Effector CD8-positive, alpha-beta T cell (primary cell): ENCODE results near the gene SH3RF1.

ENCODE experiments used
- DNase-seq: peaks from one replicate; lab custom pipeline; 2025; lab: John Stamatoyannopoulos, UW

SH3RF1 gene

DNA sequence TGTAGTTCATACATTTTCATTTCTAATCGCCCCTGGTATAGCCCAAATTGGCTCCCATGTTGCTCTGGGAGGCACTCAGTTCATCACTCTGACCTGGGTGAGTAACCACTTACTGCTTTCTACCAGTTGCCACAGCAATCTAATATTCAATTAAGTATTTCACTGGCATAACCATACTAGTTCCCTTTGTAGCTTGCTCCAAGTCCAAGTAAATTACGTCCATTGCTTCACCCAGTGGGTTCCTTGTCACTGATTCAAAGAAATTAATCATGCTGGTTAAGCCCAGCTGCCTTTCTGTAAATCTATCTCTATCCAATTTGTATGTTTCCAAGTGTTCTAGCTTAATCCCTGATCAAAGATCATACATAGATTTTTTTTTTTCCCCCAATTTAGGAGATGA is 168.7 kb downstream of the SH3RF1 start:
- DNase-seq = no peak

DNA sequence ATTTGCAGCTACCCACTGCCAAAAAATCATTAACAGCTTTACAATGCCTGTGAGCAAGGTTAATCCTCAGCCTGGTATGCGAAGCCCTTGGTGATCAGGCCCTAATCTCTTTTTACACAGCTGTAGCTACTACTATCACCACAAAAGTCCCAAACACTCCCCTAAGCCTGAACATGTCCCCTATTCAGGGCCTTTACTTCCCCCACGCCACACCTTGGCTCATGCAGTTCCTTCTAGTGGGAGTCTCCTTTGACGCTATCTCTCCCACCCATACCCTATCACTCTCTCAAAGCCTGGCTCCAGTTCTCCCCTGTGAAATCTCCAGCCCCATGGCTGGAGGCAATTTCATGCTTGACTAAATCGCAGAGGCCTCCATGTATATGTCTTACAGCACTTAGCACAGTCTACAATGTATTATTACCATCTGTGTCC is 170.1 kb downstream of the SH3RF1 start:
- DNase-seq = no peak

DNA sequence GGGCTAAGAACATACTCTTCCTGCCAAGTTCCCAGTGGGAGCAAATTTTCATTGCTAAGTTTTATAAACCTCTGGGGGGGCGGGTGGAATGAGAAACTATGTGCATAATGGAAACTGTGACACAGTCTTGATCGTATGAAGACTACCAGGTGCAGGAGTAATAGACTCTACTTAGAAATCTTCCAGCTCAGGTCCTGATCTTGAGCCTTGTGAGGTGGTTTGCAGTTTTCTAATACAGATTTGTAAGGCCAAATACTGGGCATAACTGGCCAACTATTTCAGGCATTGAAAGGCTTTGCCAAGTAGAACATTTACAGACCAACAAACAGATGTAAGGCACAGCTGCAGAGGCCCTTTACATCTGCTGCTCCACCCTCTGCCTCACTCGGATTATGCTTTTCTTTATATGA is 171.0 kb downstream of the SH3RF1 start:
- DNase-seq = no peak

DNA sequence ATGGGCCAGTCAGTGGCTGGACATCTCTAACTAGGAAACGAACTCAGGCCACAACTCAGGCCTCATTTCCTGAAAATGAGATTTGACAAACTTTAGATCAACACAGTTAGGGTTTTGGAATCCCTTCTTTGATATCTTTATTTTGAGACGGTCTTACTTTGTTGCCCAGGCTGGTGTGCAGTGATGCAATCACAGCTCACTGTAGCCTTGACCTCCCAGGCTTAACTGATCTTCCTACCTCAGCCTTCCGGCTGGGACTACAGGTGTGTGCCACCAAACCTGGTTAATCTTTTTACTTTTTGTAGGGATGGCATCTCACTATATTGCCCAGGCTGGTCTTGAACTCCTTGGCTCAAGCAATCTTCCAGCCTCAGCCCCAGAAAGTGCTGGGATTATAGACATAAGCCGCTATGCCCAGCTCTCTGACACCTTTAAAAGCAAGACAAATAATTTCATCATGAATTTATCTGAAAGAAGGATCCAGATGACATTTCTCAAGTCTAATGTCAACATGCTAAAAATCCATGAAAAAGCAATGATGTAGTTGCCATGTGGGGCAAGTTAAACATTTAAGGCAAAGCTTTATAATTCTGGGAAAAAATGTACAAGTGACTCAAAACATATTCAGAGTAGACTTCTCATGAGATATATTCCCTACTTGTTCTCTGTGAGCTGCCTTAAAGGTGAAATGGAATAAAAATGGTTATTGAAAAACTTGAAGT is 171.6 kb downstream of the SH3RF1 start:
- no peak for DNase-seq

DNA sequence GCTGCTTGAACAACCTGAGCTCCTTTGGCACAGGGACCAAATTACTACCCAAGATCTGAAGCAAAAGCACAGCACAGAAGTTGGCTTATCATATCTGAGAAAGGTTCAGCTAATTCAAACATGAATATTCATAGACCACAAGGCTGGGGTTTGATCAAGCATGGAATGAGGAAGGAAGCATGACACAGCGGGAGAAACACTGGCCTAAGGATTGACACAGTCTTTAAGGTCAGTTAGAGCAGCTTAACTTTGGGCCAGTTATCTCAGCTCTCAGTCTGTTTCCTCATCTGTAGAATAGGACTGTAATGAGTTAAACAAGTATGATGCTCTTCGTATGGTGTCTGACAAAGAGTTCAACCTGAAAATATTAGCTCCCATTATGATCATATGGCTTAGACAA is 172.2 kb downstream of the SH3RF1 start:
- DNase-seq = no peak

DNA sequence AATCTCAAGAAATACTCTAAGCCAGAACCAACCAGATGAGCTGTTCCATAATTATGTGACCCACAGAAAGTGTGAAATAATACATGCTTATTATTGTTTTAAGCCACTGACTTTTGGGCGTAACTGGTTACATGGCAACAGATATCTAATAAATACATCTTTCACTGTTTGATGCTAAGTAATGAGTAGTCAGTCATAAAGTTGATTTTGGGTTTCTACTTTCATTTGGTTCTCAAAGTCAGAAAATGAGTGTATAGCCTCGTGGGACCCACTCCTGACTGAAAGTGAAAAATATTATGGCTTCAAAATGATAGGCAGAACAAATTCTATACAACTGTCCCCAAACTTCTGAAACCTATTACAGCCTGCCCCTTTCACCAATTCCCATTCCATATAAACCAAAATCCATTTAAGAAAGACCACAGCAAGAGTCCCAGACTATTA is 172.7 kb downstream of the SH3RF1 start:
- no peak for DNase-seq

DNA sequence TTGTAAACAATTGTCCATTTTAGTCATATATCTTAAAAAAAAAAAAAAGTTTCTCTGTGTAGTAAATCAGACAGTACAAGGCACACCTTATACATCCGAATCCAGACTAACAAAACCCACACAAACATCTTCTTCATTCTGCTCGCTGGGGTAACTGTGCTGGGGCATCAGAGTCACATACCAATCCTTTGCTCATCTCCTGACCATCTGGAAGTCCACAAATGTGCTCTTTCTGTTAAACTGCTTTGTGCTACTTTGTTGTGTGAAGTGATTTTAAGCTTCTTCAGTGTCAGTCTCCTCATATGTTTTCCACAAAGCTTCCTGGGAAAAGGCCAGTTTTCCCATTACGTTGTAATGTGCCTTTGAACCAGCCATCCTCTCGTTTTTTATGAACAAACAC is 174.5 kb downstream of the SH3RF1 start:
- no peak for DNase-seq

DNA sequence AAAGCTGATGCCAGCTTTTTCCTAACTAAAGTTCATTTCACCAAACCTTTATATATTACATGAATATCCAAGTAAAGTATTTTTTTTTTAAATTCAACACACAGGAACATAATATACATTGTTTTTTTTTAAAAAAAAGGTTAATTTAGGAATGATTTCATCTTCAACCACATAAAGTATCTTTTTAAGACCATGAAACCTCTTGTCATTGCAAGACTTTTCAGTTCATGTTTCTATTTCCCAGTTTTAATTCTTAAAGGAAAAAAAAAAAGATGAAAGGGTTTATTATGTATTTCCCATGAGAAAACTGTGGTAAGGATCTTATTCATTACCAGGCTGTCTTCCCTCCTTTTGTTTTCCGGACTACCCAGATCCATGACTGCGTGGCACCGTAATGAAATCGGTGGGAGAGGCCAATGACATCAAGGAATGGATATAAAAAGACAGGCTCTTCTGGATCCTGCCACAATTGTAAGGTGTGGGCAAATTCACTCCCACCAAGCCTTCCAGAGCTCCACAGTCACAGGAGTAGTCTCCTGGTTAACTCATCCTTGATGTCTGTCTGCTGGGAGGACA is 176.0 kb downstream of the SH3RF1 start:
- DNase-seq = no peak

DNA sequence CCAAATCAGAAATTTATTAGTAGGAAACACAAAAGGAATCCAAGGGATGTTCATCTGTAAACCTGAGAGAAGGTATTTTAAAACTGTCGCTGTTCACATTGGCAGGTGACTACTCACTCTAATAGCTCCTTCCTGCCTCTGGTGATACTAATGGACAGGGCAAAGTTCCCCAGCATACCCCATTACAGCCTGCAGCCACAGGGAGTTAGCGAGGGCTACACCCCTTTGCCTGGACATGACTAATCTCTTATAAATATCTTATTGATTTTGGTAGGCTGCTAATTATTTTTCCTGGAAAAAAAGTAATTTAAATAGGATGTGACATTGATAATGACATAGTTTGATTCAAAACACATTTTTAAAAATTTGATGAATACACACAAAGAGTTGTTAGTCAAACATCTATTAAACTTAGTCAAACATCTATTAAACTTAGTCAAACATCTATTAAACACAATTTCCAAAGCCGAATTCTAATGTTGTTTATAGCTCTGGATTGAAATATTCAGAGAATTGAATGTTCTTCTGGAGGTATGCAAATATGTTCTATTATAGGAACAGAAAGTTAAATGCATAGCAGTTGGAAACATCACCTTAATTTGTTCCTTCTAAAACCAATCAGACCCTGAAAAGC is 177.8 kb downstream of the SH3RF1 start:
- no peak for DNase-seq

DNA sequence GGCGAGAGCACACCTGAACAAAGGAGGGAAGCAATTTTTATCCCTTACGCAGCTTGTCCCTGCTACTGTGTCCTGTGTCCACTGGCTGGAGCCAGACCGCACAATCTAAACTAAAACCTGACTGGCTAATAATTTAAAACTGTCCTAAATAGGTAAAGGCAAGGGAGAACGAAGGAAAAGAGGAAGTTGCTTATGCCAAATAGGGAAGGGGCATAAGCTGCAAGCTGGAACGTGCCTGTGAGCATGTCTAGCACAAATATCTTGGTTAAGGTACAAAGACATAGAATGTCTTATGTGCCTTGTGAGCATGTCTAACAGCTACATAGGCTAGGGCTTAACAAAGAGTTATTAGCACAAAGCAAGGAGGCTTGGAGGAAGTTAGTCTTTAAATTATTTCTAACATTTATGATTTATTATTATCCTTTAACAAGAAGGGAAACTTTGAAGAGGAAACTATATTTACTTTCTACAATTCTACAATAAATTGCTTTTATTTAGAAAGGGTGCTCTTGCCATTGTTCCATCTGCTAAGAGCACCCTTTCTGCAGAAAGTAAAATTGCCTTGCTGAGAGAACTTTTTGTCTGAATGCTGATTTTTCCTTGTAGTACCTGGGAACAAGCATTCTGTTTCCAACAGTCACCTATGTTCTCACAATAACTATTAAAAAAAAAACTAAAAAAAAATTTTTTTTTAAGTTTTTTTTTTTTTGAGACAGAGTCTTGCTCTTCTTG is 180.1 kb downstream of the SH3RF1 start:
- DNase-seq = no peak

DNA sequence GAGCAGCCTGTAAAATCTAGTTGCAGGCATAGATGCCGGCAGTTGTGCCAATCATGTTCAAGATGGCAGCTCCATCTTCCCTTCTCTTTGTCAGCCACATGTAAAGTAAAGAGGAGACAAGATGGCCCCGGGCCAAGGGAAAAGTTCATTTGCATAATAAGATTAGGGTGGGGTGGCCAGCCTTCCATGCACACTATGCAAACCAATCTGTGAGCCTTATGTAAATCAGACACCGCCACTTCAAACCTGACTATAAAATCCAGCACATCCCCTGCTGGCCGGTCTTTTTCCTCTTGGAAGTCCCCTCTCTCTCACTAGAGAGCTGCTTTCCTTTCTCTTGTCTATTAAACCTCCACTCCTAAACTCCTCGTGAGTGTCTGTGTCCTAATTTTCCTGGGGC is 181.8 kb downstream of the SH3RF1 start:
- no peak for DNase-seq

DNA sequence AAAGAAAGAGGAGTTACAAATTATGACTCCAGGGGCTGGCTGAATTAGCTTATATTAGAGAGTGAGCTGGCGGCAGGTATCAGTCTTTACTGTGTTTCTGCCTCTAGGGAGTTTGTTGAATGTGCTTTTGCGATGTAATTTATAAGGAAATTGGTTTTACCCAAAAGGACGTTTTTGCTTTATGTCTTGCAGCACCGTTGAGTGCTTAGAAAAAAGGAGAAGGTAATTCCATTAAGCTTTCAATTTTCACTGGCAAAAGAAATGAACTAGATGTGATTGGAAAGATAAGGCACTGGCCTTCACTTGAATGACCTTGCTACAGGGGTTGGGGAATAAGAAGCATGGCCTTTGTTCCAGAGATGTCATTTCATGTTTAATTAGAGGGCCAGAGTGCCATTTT is 185.8 kb downstream of the SH3RF1 start:
- no peak for DNase-seq

DNA sequence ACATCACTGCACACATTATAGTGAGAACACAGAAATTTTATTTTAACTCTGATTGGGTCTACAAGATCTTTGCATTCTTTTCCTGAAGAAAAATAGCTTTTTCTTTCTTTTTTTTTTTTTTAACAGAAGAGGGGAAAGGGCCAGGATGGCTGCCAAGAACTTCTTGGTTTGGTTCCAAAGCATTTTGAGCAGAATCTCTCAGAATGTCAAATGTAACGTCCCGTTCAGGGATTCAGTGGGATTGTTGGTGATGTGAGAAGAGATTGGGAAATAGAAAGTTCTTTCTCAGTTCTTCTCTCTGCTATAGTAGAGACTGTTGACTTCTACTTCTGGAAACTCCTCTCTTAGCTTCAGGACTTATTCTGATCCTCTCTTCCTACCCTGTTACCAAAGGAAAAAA is 189.8 kb downstream of the SH3RF1 start:
- DNase-seq = no peak

DNA sequence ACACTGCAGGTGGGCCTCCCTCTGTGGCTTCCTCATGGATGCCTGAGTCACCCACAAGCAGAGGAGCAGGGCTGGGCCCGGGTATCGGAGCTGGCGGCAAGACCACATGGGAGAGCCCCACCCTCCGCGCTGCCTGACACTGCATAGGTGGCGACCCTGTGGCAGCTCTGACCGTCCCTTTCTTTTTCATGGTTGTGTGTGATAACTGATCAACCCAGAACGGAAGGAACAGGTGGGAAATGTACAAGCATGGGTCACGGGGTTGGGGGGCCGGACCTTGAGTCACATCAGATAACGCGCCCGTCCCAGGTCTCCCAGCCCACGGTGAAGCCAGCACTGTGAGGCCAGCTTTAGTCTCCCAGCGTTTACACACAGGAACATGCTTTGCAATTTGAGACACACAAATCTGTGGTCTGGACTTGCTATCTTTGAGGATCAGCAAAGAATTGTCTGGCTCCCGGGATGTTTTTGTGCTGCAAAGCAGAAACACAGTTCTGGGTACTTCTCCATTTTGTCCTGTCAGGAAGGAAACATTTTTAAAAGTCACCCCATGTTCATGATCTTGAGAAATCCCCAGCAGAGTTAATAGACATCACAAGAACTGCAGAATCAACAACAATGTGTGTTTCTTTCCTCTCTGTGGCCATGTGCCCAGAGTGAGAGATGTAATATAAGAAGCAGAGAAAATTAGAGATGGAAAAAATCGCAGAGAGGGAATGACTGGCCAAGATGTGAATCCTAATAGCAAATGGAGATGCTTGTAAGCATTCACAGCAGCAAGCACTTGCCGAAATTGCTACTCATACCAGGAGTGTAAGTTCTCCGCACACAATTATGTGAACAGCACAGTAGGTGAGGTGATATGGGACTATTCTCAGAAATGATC is 190.6 kb downstream of the SH3RF1 start:
- DNase-seq = no peak

DNA sequence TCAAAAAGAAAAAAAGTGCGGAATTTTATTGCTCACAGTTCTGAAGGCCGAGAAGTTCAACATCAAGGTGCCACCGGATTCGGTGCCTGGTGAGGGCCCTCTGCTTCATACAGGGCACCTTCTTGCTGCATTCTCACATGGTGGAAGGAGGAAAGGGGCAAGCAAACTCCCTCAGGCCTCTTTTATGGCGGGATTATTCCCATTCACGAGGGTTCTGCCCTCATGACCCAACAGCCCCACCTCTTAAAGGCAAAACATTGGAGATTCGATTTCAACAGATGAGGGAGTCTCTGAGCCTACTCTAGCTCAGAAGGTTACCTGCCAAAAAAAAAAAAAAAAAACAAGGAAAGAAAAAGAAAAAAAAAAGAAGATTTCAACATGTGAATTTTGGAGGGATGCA is 196.6 kb downstream of the SH3RF1 start:
- DNase-seq = no peak

DNA sequence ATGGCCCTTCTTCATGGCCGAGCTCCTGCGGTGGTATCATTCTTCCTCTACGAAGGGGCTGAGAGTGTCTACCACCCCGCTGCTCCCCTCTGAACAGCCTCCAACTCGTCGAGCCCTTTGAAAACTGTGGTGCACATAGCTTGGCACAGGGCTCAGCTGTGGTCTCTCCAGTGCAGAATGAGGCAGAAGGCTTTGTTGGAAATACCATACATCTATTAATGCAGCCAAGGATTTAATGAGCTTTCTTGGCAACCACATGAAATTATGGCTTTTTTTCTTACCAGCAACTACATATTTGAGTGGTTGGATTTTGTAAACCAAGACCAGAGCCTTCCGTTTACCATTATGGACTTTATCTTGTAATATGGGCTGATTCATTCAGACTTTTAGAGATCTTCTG is 199.0 kb downstream of the SH3RF1 start:
- no peak for DNase-seq

DNA sequence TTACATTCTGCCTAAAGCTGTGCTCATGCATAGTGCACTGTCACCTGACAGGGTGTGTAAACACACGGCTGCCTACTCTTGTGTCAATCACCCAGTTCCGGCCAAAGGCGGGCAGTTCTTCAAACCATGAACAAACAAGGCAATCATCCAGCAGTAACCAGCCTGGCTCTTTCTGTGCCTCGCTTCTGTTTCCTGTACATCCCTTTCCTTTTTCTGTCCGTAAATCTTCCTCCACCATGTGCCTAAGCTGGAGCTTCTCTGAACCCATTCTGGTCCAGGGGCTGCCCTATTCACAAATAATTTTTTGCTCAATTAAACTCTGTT is 199.9 kb downstream of the SH3RF1 start:
- no peak for DNase-seq

DNA sequence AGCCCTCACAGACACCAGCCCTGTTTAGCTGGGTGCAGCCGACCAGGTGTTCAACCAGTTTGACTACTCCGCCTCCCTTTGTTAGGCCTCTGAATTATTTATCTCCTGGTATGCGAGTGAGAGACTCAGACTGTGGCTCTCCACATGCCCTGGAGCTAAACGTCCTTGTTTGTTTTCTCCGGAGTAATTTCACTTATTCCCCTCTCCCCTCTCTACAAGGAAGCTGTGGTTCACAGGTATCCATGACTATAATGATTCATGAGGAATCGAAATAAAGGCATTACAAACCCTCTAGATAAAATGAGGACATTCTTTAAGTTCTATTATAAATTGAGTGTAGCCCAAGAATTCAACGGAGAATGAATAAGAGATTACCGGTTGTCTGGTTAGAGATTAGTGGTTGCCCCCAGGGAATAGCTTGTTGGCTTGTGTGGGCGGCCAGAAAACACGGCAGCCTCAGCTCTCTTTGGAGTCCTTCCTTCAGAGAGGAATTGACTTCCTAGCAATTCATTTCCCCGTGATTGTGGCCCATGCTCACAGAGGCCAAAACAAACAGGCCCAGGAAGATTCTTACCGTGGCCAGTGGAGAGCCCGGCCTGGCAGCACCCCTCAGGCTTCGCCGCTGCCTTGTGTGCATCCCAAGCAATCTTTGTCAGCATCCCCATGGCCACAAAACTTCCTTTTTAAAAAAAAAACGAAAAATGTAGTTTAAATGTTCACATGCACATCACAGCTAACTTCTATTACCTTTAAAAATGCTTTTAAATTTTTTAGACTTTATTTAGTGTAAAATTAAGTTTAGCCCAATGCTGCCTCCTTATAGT is 200.5 kb downstream of the SH3RF1 start:
- no peak for DNase-seq

DNA sequence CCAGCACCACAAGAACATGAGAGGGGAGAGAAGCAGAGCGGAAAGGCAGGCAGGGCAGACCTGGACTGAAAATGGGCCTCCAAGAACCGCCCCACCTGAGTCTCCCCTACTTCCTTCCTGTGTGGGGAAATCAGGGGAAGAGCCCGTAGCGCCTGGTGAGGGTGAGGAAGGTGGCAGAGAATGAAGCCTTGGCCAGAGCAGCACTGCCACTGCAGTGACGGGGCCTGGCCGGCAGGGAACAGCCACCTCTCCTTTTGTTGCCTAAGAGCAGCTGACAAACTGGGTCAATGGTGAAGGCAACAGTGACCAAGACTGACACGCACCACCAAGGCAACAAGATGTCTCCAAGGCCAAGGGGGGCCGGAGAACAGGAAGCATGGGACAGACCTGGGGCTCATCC is 202.3 kb downstream of the SH3RF1 start:
- DNase-seq = no peak

DNA sequence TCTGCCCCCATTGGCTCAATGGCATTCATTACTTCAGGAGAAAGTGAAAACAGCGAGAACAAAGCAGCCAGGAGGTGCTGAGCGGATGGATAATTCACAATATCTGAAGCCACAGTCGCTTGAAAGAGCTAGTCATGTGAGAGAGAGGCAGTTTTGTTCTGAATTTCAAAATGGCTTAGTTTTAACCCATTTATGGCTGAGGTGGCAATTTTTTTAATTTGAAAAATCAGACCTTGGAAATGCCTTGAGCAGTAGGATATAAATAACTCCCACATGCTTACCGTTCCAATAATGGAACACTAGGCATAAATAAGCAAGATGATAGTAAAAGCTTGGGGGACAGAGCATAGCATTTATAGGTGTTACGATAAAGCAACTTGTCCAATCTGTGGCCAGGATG is 203.8 kb downstream of the SH3RF1 start:
- DNase-seq = no peak

DNA sequence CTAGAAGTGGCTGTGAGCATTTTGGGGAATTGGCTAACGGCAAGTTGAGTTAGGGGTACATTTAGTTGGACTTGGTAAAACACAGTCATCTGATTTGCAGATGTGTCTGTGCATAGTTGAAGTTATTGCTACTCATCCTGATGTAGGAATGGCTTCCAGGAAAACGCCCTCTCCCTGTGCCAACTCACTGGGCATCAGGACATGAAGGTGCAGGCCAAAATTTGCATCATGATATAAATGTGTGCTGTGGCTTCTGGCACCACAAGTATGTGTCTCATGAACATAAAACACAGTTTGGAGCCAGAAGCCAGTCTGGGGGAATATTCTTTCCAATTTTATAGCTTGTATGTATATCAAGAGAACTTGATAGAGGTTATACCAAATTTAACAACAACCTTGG is 206.5 kb downstream of the SH3RF1 start:
- DNase-seq = no peak
